RWPE2 (cell line): ENCODE data around the gene RIC8A.
"Not testable (repeated sequence)": the region's sequence is repeated elsewhere in the genome, so short reads cannot be mapped to it uniquely, and the experiment has no call there.

Source experiments
- ATAC-seq: fragments of 200-7000 bp; cut with Tn5 transposase; 3 replicates; pipeline ENCODE4 v1.9.1; 2021; ENCODE audit warnings: low read depth
- DNase-seq: peaks from one replicate; pipeline ENCODE4 v3.0.0-alpha.2; 2020; ENCODE audit warnings: low spot score
- H3K27ac ChIP-seq: fragments of 450-650 bp; 2 replicates; pipeline ENCODE4 v1.5.1; 2017; ENCODE audit warnings: mild to moderate bottlenecking; ENCODE audit not compliant: poor library complexity, severe bottlenecking
- H3K27me3 ChIP-seq: fragments of 250-450 bp; sonication (Bioruptor Pico); 2 replicates; pipeline ENCODE4 v1.5.1; 2021; ENCODE audit warnings: mild to moderate bottlenecking, moderate library complexity; ENCODE audit not compliant: insufficient read depth, poor library complexity, severe bottlenecking
- H3K36me3 ChIP-seq: fragments of 250-450 bp; sonication (Bioruptor Pico); 2 replicates; pipeline ENCODE4 v1.5.1; 2020; ENCODE audit warnings: low read depth, mild to moderate bottlenecking, moderate library complexity
- H3K4me1 ChIP-seq: fragments of 250-450 bp; sonication (Bioruptor Pico); 2 replicates; pipeline ENCODE4 v1.5.1; 2021; ENCODE audit warnings: mild to moderate bottlenecking, moderate library complexity; ENCODE audit not compliant: insufficient read depth, poor library complexity, severe bottlenecking
- H3K4me3 ChIP-seq: fragments of 250-450 bp; sonication (Bioruptor Pico); 2 replicates; pipeline ENCODE4 v1.5.1; 2021; ENCODE audit warnings: mild to moderate bottlenecking, moderate library complexity; ENCODE audit not compliant: severe bottlenecking
- H3K9me3 ChIP-seq: fragments of 250-450 bp; sonication (Bioruptor Pico); 2 replicates; pipeline ENCODE4 v1.5.1; 2021; ENCODE audit warnings: mild to moderate bottlenecking, moderate library complexity; ENCODE audit not compliant: severe bottlenecking
- TF ChIP-seq, protein P1 (sequence below): fragments of 450-650 bp; IDR thresholded peaks from one replicate; pipeline ENCODE4 v1.5.1; 2017; ENCODE audit warnings: mild to moderate bottlenecking, moderate library complexity; ENCODE audit not compliant: poor library complexity, severe bottlenecking

The RIC8A gene

DNA sequence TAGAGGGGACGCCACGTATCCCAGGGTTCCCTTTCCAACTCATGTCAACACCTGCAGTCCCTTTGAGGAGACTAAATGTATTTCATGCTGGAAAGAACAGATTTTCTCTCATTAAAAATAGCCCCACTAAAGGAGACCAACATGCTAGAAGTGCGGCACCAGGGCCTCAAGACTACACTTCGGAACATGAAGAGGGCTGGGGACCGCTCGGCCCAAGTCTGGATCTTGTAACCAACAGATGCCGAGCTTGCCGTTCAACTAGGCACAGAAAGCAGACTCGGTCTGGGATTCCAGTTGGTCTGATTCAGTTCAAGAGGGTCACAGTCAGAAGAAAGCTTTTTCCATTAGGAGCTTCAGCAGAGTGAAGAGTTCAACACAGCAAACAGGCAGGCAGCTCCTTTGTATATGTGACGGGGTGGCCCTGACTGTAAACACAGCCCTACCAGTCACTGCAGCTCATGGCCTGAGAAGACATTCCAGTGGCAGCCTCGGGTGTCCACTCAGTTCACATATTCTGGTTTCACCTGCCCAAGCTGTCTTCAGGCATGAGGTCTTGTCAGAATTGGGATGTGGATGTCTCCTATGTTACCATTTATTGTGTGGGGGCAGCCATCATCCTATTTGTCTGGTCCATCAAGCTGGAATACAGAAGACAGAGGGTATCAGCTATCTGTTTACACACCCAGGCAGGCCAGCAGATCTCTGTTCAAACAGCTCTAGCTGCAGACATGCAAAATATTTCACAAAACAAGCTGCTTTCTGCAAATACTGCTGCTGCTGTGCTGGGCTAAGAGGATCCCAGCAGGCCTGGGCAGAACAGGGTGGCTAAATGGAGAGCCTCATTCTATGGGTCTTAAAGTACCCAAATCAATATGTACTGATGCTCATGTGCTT, 8.8 kb downstream of the RIC8A start:
- Histone ChIP-seq H3K4me1 (no peaks in the 10 kb centered on the region), H3K27ac (no peak overlapping the region), H3K36me3 (peaks cover 52% of the 10 kb centered on the region), H3K4me3 (no peak overlapping the region), H3K27me3 (no peaks in the 10 kb centered on the region), H3K9me3 (no peaks in the 10 kb centered on the region)
- TF ChIP-seq, protein P1, sequence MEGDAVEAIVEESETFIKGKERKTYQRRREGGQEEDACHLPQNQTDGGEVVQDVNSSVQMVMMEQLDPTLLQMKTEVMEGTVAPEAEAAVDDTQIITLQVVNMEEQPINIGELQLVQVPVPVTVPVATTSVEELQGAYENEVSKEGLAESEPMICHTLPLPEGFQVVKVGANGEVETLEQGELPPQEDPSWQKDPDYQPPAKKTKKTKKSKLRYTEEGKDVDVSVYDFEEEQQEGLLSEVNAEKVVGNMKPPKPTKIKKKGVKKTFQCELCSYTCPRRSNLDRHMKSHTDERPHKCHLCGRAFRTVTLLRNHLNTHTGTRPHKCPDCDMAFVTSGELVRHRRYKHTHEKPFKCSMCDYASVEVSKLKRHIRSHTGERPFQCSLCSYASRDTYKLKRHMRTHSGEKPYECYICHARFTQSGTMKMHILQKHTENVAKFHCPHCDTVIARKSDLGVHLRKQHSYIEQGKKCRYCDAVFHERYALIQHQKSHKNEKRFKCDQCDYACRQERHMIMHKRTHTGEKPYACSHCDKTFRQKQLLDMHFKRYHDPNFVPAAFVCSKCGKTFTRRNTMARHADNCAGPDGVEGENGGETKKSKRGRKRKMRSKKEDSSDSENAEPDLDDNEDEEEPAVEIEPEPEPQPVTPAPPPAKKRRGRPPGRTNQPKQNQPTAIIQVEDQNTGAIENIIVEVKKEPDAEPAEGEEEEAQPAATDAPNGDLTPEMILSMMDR: no peak
- ATAC-seq: no peak; the same call in 2 of the 3 replicates
- DNase-seq: no peak

DNA sequence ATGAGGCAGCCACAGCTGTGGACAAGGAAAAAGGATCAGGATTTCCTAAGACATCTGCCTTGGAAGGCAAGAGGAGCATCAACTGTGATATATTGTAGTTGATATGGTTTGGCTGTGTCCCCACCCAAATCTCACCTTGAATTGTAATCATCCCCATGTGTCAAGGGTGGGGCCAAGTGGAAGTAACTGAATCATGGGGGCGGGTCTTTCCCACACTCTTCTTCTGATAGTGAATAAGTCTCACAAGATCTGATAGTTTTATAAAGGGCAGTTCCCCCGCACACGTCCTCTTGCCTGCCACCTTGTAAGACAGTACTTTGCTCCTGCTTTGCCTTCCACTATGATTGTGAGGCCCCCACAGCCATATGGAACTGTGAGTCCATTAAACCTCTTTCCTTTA, 10.2 kb downstream of the RIC8A start:
- peaks cover 40% of the 10 kb centered on the region for H3K36me3 ChIP-seq
- DNase-seq: no peak
- H3K27ac ChIP-seq: no peak overlapping the region
- TF ChIP-seq, protein P1: no peak
- no peak for ATAC-seq
- H3K4me3 ChIP-seq: no peak overlapping the region
- H3K9me3 ChIP-seq: no peaks in the 10 kb centered on the region
- H3K4me1 ChIP-seq: no peaks in the 10 kb centered on the region
- no peaks in the 10 kb centered on the region for H3K27me3 ChIP-seq

DNA sequence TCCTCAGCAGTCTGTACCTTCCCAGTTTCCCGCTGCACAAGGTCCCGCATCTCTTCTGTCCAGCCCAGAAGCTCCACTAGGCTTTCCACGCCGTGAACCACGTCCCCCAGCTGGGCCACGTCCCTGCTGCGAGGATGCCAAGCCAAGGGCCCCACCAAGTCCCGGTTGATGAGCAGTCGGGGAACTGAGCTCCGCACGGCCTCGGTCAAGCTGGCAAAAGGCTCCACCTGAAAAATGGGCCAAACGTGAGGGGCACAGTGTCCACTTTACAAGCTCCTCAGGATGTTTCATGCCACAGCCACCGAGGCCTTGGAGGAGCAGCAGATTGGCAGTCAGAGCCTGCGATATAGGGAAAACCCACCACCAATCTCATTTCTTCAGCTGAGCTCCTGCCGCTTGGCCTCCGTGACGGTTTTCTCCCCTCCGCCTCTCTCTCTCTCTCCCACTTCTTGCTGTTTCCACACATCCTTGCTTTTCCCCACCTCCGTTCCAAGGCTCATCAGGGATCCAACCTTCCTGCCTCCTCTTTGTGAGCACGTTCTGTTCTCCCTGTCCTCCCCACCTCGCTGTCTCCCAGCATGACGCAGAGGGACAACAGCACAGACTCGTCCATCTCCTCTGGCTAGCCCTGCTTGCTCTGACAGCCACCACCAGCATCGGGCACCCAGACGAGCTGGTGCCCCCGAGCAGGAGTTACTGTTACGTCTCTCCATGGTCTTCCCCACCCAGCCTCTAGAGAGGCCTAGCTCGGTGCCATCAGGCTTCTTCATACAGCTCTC, 11.5 kb downstream of the RIC8A start:
- Histone ChIP-seq H3K4me1 (no peaks in the 10 kb centered on the region), H3K9me3 (no peaks in the 10 kb centered on the region), H3K27ac (no peak overlapping the region), H3K4me3 (no peak overlapping the region), H3K27me3 (no peaks in the 10 kb centered on the region), H3K36me3 (peaks cover 27% of the 10 kb centered on the region)
- TF ChIP-seq, protein P1: no peak
- ATAC-seq (no peak), DNase-seq (no peak)

DNA sequence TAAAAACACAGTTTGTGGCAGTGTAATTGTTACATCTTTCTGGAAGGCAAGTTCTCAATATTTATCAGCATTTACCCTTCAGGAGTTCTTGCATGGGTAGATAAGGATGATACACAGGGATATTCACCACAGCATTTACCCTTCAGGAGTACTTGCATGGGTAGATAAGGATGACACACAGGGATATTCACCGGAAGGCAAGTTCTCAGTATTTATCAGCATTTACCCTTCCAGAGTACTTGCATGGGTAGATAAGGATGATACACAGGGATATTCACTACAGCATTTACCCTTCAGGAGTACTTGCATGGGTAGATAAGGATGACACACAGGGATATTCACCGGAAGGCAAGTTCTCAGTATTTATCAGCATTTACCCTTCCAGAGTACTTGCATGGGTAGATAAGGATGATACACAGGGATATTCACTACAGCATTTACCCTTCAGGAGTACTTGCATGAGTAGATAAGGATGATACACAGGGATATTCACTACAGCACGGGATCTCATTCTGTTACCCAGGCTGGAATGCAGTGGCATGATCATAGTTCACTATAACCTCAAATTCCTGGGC, 13.2 kb downstream of the RIC8A start:
- H3K27me3 ChIP-seq, H3K4me3 ChIP-seq, ATAC-seq, H3K9me3 ChIP-seq, H3K4me1 ChIP-seq, DNase-seq, H3K27ac ChIP-seq: not testable (repeated sequence)
- H3K36me3 ChIP-seq: peaks cover 10% of the 10 kb centered on the region

DNA sequence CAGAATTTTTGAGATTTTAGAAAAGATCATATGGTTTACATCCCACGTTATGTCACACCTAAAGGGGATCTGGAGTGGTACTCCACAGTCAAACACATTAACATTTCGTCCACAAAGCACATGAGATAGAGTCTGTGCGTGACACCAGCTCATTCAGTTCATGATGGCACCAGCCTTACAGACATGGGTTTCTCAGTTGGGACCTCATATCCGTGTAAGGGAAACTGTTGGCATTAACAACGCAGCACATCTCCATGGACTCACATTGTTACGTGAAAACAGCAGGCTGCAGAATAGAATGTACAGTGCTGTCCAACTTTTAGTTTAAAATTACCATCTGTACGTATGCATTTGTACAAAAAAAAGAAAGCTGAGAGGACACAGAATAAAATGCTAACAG, 14.0 kb downstream of the RIC8A start:
- Histone ChIP-seq H3K27ac (no peak overlapping the region), H3K36me3 (peaks cover 5% of the 10 kb centered on the region; the same call in 1 of the 2 replicates), H3K9me3 (no peaks in the 10 kb centered on the region), H3K4me3 (no peak overlapping the region), H3K4me1 (no peaks in the 10 kb centered on the region), H3K27me3 (no peaks in the 10 kb centered on the region)
- DNase-seq (no peak), ATAC-seq (no peak)
- TF ChIP-seq, protein P1: no peak
